IPS DF 4.7 (cell line): ENCODE data around the gene PROKR1.
"Not testable (repeated sequence)": the region's sequence is repeated elsewhere in the genome, so short reads cannot be mapped to it uniquely, and the experiment has no call there.

Source experiments
- DNase-seq: peaks from one replicate; pipeline ENCODE4 v3.0.0-alpha.2; 2013; ENCODE audit warnings: low spot score; ENCODE audit errors: extremely low read depth

Gene PROKR1

DNA sequence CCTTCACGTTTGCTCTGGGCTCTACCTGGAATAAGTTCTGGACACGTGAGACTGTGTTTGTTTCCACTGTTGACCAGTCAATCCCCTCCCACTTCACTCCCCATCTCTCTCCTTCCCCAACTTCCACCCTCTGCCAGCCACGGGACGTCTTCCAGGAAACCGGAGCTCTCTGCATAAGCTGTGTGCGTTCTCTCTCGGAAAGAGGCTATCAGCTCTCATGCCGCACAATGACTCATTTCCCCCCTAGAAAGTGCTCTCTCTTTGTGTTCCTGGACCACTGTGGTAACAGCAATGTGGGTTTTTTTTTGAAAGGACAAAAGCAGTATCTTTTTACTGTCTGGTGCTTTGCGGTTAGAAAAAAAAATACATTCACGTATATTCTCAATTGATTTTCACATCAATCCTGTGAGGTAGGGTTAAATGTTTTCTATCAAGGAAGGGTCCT is 10.2 kb downstream of the PROKR1 start:
- DNase-seq, result no peak

DNA sequence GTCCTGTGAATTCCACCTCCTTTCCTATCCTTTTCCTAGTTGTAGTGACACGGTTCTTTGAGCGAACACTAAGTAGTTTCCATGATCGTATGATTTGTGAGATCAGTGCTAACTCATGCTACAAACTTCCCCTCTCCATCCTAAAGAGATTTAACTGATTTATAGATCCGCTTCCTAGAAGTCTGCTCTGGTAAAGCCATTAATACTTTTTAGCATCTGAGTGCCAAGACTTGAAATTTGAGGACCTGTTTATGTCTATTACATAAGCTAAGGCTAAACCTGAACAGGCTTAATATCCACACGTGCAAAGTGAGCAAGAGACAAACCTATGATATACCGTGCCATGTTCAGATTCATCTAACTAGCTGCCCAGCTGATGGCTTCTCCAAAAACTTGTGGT is 14.9 kb downstream of the PROKR1 start:
- no peak for DNase-seq

DNA sequence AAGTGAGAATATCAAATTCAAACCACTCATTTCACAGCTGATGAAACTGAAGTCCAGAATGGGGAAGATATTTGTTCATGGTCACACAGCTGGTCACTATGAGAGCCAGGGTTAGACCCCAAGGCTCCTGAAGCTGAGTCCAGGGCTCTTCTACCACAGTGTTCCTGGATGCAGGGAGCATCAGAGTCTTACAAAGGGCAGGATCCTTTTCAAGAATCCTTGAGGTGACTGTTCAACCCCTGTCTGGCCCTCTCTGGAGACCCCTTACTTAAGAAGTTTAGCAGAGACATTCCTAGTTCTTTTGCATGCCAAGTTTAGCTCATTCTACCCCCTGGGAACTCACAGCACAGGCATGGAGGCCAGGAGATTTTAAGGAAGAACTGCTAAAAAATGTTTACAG is 15.7 kb downstream of the PROKR1 start:
- DNase-seq, result no peak

DNA sequence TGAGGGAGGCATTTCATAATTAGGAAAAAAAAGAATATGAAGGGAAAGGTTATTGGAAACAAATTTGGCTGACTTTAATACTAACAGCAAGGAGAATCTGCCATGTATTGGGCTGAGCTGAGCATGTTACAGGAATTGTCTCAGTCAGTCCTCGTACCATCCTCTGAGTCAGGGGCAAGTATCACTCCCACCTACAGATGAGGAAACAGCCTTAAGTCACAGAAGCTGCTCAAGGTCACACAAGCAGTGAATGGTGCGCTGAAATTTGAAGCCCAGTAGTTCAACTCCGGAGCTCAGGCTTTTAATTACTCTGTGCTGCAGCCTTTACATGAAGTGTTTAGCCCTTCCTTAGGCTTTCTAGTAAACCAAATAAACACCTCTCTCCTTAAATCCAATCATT is 17.3 kb downstream of the PROKR1 start:
- DNase-seq, result no peak

DNA sequence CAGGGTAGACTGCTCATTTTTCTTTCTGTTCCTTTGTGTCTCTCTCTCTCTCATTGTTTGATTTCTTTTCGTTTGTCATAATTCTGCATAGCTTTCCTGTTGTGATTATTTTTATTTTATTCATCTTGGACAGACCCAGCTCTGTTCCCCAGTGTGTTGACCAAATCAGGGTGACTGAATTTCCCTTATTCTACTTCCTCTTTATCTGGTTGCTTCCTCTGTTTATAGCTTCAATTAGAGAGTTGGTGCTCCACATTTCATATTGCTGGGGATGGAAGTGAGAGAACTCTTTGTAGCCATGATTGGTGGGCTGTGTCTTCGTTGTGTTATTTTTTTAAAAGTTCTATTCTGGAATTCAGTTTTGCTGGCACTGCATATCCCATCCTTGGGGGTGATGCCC is 19.1 kb downstream of the PROKR1 start:
- no peak for DNase-seq

DNA sequence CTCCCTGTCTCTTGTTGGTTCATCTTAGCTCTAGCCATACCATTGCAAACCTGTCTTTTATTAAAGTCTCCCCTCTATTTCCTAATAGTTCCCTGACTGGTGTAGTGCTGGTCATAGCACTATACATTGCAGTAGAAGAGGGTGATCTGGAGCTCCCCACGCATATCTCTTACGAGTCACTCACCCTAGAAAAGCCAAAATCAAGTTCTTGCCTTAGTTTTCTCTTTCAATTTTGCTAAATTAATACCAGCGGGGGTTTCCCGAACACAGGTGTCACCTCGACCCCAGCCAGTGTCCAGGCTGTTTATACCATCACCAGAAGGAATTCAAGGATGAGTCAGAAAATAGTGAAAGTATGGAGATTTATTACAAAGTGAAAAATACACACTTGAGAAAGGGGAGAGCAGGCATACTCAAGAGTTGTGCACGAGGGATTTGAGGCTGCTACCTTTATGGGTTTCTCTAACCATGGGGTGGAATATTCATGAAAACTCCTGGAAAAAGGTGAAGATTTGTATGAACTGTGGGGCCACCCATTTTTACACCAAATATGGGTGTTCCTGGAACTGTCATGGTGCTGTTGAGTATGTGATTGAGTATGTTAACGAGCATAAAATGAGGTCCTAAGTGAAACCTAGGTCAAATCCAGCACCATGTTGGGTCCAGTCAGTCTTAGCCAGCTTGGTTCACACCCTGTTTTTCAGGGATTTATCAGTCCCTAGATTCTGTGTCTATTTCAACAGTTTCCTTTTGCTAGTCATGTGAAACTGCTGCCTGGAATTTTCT is 20.2 kb downstream of the PROKR1 start:
- no peak for DNase-seq

DNA sequence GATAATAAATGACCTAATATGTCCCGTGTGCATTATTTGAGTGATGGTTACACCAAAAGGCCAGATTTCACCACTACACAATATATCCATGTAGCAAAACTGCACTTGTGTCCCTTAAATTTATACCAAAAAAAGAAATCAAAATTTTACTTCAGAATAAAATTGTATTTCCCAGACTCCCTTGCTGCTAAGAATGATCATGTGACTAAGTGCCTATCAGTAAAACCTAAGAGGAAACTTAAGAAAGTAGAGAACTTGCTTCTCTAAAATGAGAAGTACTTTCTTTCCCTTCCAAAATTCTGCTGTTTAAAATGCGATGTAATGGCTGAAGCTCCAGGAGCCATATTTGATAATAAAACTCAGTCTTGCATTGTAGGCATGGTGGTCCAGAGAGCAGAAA is 24.0 kb downstream of the PROKR1 start:
- DNase-seq, result no peak

DNA sequence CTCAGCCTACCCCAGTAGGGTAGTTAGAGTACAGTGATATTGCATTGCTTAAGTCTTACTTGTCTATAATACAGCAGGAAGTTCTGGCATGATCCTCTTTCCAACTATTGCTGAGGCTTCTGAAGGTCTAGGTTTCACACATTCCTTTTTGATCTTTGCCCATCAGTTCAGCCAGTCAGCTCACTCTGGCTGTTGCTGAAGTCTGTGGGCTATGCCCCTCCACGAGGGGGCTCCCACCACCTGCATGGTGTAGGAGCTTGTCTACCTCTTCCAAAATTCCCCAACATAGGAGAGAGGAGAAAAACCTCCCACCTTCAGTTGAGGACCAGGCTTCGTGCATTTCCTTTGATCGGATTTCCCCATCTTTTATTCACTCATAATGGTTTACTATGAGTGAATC is 26.3 kb downstream of the PROKR1 start:
- no peak for DNase-seq

DNA sequence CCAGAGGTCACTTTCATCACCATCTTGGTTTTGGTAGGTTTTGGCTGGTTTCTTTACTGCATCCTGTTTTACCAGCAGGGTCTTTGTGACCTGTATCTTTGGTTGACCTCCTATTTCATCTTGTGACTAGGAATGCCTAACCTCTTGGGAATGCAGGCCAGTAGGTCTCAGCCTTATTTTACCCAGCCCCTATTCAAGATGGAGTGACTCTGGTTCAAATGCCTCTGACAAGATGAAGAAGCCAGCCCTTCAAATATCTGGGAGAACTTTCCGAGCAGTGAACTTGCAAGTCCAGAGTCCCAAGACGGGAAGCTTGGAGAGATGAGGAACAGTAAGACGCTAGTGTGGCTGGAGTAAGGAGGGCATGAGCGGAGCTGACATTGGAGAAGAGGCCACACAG is 28.6 kb downstream of the PROKR1 start:
- no peak for DNase-seq

DNA sequence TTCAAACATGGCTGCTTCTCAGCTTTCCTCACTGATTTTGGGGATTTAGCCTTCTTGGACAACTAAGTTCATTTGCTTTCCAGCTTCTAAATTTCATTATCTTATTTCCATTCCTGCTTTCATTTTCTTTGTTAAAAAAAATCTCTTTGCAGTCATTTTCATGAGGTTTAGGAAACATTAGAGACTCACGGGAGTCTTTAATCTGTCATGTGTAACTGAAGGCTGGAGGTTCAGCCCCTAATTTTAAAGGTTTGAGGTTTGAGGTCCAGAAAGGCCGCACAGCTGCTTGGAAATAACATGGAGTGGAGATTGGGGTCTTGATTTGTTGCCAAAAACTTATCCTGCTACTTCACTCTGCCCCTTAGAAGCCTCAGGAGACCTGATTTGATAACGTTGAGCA is 30.3 kb downstream of the PROKR1 start:
- no peak for DNase-seq

DNA sequence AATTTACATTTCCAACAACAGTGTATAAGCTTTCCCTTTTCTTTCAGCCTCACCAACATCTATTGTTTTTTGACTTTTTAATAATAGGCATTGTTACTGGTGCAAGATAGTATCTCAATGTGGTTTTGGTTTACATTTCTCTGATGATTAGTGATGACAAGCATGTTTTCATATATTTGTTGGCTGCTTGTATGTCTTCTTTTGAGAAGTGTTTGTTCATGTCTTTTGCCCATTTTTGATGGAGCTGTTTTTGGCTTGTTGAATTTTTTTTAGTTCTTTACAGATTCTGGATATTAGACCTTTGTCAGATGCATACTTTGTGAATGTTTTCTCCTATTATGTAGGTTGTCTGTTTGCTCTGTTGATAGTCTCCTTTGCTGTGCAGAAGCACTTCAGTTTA is 32.1 kb downstream of the PROKR1 start:
- DNase-seq, result no peak

DNA sequence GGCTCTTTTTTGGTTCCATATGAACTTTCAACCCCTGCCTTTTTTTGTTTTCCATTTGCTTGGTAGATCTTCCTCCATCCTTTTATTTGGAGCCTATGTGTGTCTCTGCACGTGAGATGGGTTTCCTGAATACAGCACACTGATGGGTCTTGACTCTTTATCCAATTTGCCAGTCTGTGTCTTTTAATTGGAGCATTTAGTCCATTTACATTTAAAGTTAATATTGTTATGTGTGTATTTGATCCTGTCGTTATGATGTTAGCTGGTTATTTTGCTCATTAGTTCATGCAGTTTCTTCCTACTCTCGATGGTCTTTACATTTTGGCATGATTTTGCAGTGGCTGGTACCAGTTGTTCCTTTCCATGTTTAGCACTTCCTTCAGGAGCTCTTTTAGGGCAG is 34.5 kb downstream of the PROKR1 start:
- not testable (repeated sequence) for DNase-seq

DNA sequence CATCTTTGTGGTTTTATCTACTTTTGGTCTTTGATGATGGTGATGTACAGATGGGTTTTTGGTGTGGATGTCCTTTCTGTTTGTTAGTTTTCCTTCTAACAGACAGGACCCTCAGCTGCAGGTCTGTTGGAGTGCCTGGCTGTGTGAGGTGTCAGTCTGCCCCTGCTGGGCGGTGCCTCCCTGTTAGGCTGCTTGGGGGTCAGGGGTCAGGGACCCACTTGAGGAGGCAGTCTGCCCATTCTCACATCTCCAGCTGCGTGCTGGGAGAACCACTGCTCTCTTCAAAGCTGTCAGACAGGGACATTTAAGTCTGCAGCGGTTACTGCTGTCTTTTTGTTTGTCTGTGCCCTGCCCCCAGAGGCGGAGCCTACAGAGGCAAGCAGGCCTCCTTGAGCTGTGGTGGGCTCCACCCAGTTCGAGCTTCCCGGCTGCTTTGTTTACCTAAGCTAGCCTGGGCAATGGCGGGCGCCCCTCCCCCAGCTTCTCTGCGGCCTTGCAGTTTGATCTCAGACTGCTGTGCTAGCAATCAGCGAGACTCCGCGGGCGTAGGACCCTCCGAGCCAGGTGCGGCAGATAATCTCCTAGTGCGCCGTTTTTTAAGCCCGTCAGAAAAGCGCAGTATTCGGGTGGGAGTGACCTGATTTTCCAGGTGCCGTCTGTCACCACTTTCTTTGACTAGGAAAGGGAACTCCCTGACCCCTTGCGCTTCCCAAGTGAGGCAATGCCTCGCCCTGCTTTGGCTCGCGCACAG is 36.0 kb downstream of the PROKR1 start:
- not testable (repeated sequence) for DNase-seq

DNA sequence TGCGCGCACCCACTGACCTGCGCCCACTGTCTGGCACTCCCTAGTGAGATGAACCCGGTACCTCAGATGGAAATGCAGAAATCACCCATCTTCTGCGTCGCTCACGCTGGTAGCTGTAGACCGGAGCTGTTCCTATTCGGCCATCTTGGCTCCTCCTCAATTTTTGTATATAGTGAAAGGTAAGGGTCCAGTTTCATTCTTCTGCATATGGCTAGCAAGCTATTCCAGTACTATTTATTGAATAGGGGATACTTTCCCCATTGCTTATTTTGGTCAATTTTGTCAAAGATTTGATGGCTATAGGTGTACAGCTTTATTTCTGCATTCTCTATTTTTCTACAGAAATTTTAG is 36.5 kb downstream of the PROKR1 start:
- not testable (repeated sequence) for DNase-seq

DNA sequence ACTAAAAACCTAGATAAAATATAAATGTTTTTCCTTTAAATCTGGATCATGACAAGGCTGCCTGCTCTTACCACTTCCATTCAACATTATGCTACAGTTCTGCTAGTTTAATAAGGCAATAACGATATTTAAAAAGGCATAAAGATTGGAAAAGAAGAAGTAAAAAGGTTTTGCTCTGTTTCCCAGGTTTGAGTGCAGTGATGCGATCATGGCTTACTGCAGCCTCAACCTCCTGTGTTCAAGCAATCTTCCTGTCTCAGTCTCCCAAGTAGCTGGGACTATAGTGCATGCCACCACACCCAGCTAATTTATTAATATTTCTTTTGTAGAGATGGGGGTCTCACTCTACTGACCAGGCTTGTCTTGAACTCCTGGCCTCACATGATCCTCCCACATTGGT is 40.8 kb downstream of the PROKR1 start:
- DNase-seq, result no peak

DNA sequence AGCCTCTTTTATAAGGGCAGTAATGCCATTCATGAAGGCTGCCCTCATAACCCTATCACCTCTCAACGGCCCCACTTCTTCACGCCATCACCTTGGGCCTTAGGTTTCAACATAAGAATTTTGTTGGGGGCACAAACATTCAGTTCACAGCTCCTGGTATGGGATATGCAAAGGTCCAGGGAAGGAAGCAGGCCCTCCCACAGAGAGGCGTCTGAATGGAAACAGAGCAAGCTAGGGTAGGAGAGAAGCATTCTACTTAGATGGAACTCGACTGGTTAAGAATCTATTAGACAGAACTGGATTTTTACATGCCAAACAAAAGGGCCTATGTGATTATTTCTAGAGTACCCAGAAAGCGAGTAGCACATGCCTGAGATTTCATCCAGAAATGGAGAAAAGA is 42.8 kb downstream of the PROKR1 start:
- DNase-seq, result no peak

DNA sequence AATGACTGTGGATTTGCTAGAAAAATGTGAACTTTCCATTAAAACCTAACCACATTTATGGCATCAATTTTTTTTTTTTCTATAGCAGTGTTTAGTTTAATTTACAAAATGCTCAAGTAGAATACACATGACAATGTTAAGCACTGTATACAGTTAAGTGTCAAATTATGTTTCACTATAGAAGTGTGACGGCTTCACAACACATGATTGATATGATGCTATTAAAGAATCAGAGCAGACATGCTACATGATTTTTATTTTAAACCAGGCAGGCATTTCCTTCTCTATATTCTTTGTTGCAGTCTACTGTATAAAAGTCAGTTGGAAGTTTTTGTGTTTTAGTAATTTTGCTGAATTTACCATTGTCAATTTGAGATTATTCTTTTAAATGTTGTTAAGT is 43.6 kb downstream of the PROKR1 start:
- DNase-seq, result no peak

DNA sequence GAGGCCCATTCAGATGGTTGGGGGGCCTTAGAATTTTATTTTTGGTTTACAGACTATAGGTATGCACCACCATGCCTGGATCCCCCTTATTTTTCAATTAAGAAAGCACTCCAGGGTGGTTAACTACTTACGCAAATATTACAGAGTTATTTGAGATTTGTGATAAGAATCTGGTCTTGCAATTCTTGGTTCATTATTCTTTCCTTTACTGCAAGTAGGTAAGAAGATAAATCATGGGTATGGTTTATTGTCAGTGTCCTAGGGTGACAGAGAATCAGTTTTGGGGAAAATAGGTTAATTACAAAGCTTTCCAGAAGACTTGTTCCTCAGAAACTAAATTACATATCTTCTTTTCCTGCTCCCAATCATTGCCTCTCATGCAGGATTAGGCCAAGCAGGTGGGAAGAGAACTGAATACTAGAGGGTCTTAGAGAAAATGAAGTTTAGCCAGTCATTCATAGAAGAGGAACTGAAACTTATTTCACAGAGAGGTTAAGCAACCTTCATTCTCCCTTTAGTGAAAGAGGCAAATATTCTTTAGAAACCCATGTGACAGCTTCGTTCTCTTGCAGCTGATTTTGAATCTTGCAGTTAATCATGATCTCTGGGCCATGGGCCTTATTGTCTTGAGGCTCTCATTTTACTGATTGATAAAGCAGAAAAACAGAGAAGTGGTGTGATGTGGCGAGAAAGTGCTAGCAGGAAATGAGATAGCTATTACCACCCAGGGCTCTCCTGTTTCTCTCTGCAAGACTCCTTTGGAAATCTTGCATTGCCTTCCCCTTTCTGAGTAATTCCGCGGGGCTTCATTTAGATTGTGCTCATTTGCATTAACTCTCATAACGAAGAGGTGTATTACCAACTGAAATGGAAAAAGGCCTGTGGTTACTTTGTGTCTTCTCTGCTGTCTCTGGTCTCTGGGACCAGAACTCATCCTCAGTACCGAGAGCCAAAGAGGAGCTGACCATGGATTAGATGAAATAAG is 46.5 kb downstream of the PROKR1 start:
- no peak for DNase-seq

DNA sequence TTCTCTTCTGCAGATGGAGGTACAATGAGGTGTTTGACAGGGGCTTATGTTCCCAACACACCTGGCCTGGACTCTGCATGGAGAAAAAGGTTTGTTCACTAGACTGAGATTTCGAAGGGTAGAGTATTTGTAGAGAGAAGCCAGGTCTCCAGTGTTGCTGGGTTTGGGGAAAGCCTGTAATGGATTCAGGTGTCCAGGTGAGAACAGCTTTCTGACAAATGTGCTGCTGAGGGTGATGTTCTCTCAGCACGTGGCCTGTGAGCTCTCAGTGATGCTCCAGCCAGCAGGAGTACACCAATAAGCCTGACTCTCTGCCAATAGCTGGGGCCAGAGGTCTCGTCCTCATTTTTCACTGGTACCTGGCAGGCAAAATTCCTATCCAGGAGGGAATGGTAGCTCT is 47.5 kb downstream of the PROKR1 start:
- no peak for DNase-seq

DNA sequence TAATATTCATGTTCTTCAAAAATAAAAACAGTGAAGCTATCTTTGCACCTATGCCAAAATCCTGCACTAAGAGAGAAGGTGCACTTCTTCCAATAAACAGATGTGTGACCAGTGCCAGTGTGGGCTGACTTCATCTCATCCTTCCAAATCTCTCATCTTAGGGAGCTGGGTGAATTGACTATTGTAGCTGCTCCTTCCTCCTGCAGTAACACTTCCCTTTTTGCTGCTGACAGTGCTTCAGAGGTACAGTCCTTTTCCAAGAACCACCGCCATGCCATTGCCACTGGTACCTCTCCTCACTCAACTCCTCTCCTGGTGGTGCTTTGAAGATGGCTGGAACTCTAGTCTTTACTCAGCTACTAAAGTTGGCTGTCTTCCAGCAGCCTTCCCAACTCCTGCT is 49.1 kb downstream of the PROKR1 start:
- no peak for DNase-seq

DNA sequence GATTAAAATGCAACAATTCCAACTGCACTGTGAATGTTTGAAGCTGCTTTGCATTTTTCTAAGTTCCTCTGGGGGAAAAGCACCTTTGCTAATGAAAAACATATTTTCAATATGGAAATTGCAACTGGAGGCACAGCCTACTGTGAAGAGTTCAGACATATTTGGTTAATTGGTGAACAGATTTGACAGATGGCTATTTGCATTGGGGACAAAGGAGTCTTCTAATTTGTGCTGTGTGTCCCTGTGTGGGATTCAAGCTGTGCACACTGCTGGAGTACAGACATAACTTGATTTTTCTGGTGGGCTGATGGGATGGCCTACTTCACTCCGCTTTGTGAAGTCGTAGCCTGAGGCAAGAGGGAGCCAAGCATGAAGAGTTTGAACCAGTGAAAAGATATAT is 50.6 kb downstream of the PROKR1 start:
- DNase-seq, result no peak

DNA sequence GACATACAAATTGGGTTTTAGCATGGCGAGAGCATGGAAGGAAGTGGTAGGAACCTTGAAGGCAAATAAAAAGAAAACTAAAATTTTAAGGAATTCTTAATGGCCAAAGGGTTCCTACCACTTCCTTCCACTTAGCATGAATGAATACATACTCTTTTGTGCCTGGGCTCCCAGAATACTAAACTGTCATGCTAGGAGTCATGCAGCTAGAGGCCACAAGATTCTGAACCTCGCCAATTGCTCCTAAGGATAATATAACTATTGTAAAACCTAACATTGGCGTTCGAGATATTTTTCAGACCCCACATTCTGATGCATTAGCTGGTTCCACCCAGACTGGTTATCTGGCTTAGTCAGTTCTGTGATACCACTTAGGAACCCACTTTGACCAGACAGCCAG is 52.6 kb downstream of the PROKR1 start:
- DNase-seq, result no peak
